K562 (cell line): ENCODE data around the gene DMRT2. TPM values are rescaled to one million over a fixed set of nuclear protein-coding genes. Genes with fewer than 3 reads are reported as not detected.

ENCODE experiments used
- ATAC-seq: fragments of 200-7000 bp; cut with Tn5 transposase; 3 replicates; pipeline ENCODE4 v1.9.1; 2020; ENCODE audit warnings: moderate library complexity
- BruUV-seq: library from RNA; stranded (reverse); fragments of 400-500 nt; replicated peaks from 2 replicates; lab custom pipeline; 2021; lab: Mats Ljungman, UMichigan
- CTCF ChIA-PET: fragments of 300-600 bp; formaldehyde crosslinking; extraction: SDS; loops from one replicate; lab custom pipeline; 2021; ENCODE audit warnings: low intra/inter-chr PET ratio; lab: Yijun Ruan, JAX
- POLR2A ChIA-PET: fragments of 300-600, 350-650 bp; sonication (Branson Sonifier 250); formaldehyde crosslinking; extraction: SDS; loops from one replicate; lab custom pipeline; 2021; ENCODE audit warnings: antibody characterized with exemption, inconsistent platforms; lab: Yijun Ruan, JAX
- DNase-seq, 4 experiments: peaks; one replicate each; pipeline versions ENCODE4 v3.0.0 to v3.0.0-alpha.2; 2011 to 2018; ENCODE audit warnings: low spot score in 3 of 4, mixed read lengths in 3 of 4; ENCODE audit errors: extremely low read depth in 1 of 4
- FAIRE-seq: peaks from 2 replicates; lab custom pipeline; 2011; peaks lifted over from hg19 to GRCh38; lab: Jason Lieb, UNC
- H2AFZ ChIP-seq: 2 replicates; pipeline ENCODE4 v1.6.0; 2011; ENCODE audit warnings: low read depth, low read length, control low read depth, inconsistent platforms
- H3K27ac ChIP-seq: fragments of 200-600 bp; 3 replicates; pipeline ENCODE4 v1.8.0; 2011; ENCODE audit warnings: low read depth, mild to moderate bottlenecking, control low read depth, inconsistent platforms, low read length, moderate library complexity, mixed read lengths; ENCODE audit errors: extremely low read depth
- H3K27me3 ChIP-seq, 2 experiments: fragments of 300-600 bp in 1 of 2; 2 replicates in 1 of 2; 3 replicates in 1 of 2; pipeline versions ENCODE4 v1.6.0 to v1.8.0; 2011; ENCODE audit warnings: inconsistent platforms in 2 of 2, low read length in 2 of 2, mild to moderate bottlenecking in 1 of 2, mixed read lengths in 1 of 2, moderate library complexity in 1 of 2; ENCODE audit not compliant: control insufficient read depth in 2 of 2, insufficient read depth in 2 of 2
- H3K36me3 ChIP-seq: fragments of 300-600 bp; 3 replicates; pipeline ENCODE4 v1.8.0; 2011; ENCODE audit warnings: mild to moderate bottlenecking, low read length, inconsistent platforms; ENCODE audit not compliant: control insufficient read depth, insufficient read depth
- H3K4me1 ChIP-seq, 2 experiments: fragments of 200-600 bp in 1 of 2; replicated peaks in 1 of 2; 2 replicates in 1 of 2; 3 replicates in 1 of 2; pipeline versions ENCODE4 v1.5.1 to v1.8.0; 2011; ENCODE audit warnings: inconsistent platforms in 2 of 2, low read length in 2 of 2, mild to moderate bottlenecking in 1 of 2, mixed read lengths in 1 of 2, moderate library complexity in 1 of 2; ENCODE audit not compliant: control insufficient read depth in 2 of 2, insufficient read depth in 2 of 2
- H3K4me2 ChIP-seq: 2 replicates; pipeline ENCODE4 v1.6.1; 2011; ENCODE audit warnings: low read length, control low read depth, inconsistent platforms, mixed read lengths; ENCODE audit not compliant: insufficient read depth
- H3K4me3 ChIP-seq: fragments of 200-600 bp; sonication (generic), shearing (Covaris generic); 2 replicates; pipeline ENCODE4 v1.5.1; 2016; ENCODE audit warnings: control low read depth, inconsistent platforms
- H3K79me2 ChIP-seq: fragments of 200-600 bp; 3 replicates; pipeline ENCODE4 v1.8.0; 2011; ENCODE audit warnings: low read length, inconsistent platforms; ENCODE audit not compliant: control insufficient read depth, insufficient read depth
- H3K9ac ChIP-seq, 2 experiments: 2 replicates each; pipeline versions ENCODE4 v1.6.0 to v1.6.1; 2011; ENCODE audit warnings: low read depth in 2 of 2, low read length in 2 of 2, control low read depth in 1 of 2, inconsistent platforms in 1 of 2, mild to moderate bottlenecking in 1 of 2, mixed read lengths in 1 of 2; ENCODE audit not compliant: insufficient read depth in 1 of 2
- H3K9me1 ChIP-seq: one replicate; pipeline ENCODE4 v1.6.0; 2011; ENCODE audit warnings: inconsistent platforms, mild to moderate bottlenecking, low read length, moderate library complexity; ENCODE audit not compliant: control insufficient read depth, insufficient read depth
- H3K9me3 ChIP-seq: replicated peaks from 2 replicates; pipeline ENCODE4 v1.5.1; 2011; ENCODE audit warnings: low read depth, low read length, inconsistent platforms; ENCODE audit not compliant: control insufficient read depth, insufficient read depth
- H4K20me1 ChIP-seq: replicated peaks from 2 replicates; pipeline ENCODE4 v1.6.1; 2011; ENCODE audit warnings: low read length, inconsistent platforms, mixed read lengths; ENCODE audit not compliant: control insufficient read depth, insufficient read depth
- CBFA2T3 ChIP-seq: fragments of 450-650 bp; IDR thresholded peaks from 2 replicates; pipeline ENCODE4 v1.6.1; 2017
- CC2D1A ChIP-seq: fragments of 450-650 bp; IDR thresholded peaks from 2 replicates; pipeline ENCODE4 v1.6.1; 2017; ENCODE audit warnings: mild to moderate bottlenecking
- ELK3 ChIP-seq: fragments of 450-650 bp; formaldehyde crosslinking; IDR thresholded peaks from 2 replicates; pipeline ENCODE4 v1.4.0; 2020; ENCODE audit warnings: mild to moderate bottlenecking
- LARP7 ChIP-seq: fragments of 450-650 bp; IDR thresholded peaks from 2 replicates; pipeline ENCODE4 v1.6.1; 2016
- PTRF ChIP-seq: fragments of 450-650 bp; IDR thresholded peaks from 2 replicates; pipeline ENCODE4 v1.6.1; 2016; ENCODE audit warnings: mild to moderate bottlenecking, missing genetic modification characterization, missing compliant biosample characterization
- ZNF133 ChIP-seq: fragments of 250-450 bp; sonication (Bioruptor Pico); IDR thresholded peaks from 2 replicates; pipeline ENCODE4 v1.4.0; 2020; ENCODE audit warnings: mild to moderate bottlenecking
- ZNF197 ChIP-seq: fragments of 200-800 bp; sonication (Bioruptor generic); IDR thresholded peaks from 2 replicates; pipeline ENCODE4 v1.6.1; 2016; ENCODE audit warnings: low read depth, missing genetic modification characterization, missing compliant biosample characterization
- ZNF764 ChIP-seq: fragments of 250-450 bp; sonication (Bioruptor Pico); IDR thresholded peaks from 2 replicates; pipeline ENCODE4 v1.4.0; 2020; ENCODE audit warnings: low read depth, mild to moderate bottlenecking, moderate library complexity
- WGBS: fragments of 100-300 bp; shearing (Covaris generic); methylation state at CpG from one replicate; pipeline ENCODE4 v1.1.6; 2016; ENCODE audit warnings: low coverage, mixed read lengths; ENCODE audit not compliant: insufficient coverage; ENCODE audit errors: missing lambda C conversion rate; 5-methylcytosine and 5-hydroxymethylcytosine counted together
- in situ Hi-C: fragments of 300-500 bp; cut with MboI; formaldehyde crosslinking; loops from 4 replicates; pipeline ENCODE4 v1.15.0; 2018; ENCODE audit warnings: inconsistent platforms, mixed read lengths
- intact Hi-C: fragments of 100-400 bp; cut with micrococcal nuclease; formaldehyde crosslinking; loops from 2 replicates; pipeline ENCODE4 v1.14.2; 2022
- polyA plus RNA-seq, 8 experiments: library from polyadenylated mRNA; depleted of rRNA in 4 of 8; stranded (reverse) in 5 of 8; unstranded in 3 of 8; fragments of >200 nt; fragmentation: Nextera tagmentation in 2 of 8; fragmentation: Illumina TruSeq in 1 of 8; extraction: Ambion mirVana in 2 of 8; extraction: Trizol in 1 of 8; gene quantifications; 2 replicates each; pipeline versions ENCODE4 v1.2.1 to v1.2.3, GENCODE V29; 2011 to 2014; ENCODE audit warnings: inconsistent platforms in 1 of 8, missing spikeins in 1 of 8
- total RNA-seq, 7 experiments: library from RNA; depleted of rRNA in 6 of 7; stranded (reverse); fragments of >200 nt in 6 of 7; fragmentation: Illumina TruSeq in 2 of 7; extraction: Trizol in 2 of 7; gene quantifications; 2 replicates each; pipeline versions ENCODE4 v1.2.1 to v1.2.3, GENCODE V29; 2011 to 2021; ENCODE audit warnings: low replicate concordance in 1 of 7
- TF ChIP-seq, protein P1 (sequence below): sonication (generic); formaldehyde crosslinking; IDR thresholded peaks from 2 replicates; pipeline ENCODE4 v1.8.0; 2022; ENCODE audit warnings: mild to moderate bottlenecking, missing genetic modification reagents

Gene DMRT2
- total and polyA plus RNA-seq, 9 of the 15 experiments (the other 6 are each of a cell fraction or from before 2014, with no cell fraction given) = not detected

DNA sequence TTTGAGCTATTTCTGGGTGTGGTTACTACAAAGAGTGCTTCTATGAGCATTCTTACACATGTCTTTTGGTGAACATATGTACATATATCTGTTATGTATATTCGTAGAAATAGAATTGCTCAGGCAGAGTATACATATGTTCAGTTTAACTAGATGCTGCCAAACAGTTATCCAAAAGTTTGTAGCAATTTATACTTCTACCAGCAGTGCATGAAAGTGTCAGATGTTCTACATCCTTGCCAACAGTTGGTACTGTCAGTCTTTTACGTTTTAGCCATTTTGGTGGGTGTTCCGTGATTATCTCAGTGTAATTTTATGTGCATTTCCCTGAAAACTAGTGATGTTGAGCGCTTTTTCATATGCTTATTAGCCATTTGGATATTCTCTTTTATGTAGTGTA, 35.9 kb upstream of the DMRT2 start (continued):
- TF ChIP-seq ZNF764 (CRISPR knock-in tag) (no peak), LARP7 (no peak), CC2D1A (no peak), ZNF133 (CRISPR knock-in tag) (no peak)
- TF ChIP-seq, protein P1, sequence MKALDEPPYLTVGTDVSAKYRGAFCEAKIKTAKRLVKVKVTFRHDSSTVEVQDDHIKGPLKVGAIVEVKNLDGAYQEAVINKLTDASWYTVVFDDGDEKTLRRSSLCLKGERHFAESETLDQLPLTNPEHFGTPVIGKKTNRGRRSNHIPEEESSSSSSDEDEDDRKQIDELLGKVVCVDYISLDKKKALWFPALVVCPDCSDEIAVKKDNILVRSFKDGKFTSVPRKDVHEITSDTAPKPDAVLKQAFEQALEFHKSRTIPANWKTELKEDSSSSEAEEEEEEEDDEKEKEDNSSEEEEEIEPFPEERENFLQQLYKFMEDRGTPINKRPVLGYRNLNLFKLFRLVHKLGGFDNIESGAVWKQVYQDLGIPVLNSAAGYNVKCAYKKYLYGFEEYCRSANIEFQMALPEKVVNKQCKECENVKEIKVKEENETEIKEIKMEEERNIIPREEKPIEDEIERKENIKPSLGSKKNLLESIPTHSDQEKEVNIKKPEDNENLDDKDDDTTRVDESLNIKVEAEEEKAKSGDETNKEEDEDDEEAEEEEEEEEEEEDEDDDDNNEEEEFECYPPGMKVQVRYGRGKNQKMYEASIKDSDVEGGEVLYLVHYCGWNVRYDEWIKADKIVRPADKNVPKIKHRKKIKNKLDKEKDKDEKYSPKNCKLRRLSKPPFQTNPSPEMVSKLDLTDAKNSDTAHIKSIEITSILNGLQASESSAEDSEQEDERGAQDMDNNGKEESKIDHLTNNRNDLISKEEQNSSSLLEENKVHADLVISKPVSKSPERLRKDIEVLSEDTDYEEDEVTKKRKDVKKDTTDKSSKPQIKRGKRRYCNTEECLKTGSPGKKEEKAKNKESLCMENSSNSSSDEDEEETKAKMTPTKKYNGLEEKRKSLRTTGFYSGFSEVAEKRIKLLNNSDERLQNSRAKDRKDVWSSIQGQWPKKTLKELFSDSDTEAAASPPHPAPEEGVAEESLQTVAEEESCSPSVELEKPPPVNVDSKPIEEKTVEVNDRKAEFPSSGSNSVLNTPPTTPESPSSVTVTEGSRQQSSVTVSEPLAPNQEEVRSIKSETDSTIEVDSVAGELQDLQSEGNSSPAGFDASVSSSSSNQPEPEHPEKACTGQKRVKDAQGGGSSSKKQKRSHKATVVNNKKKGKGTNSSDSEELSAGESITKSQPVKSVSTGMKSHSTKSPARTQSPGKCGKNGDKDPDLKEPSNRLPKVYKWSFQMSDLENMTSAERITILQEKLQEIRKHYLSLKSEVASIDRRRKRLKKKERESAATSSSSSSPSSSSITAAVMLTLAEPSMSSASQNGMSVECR = no peak

DNA sequence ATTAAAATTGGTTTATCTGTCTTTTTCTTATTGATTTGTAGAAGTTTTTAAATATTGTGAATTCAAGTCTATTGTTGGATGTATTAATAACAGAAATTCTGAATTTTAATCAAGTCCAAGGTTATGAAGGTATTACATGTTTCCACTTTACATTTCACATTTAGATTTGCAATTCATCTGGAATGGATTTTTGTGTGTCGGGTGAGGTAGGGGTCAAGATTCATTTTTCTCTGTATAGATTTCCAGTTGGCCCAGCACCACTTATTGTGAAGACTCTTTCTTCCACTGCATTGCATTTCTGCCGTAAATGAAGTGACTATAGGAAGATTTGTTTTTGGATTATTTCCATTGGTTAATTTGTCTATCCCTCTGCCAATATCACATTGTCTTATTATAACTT, 35.5 kb upstream of the DMRT2 start:
- no peaks in the 10 kb centered on the region for H3K9me3 ChIP-seq
- no peak for DNase-seq
- no peak overlapping the region for H2AFZ ChIP-seq
- H3K9me1 ChIP-seq = no peaks in the 10 kb centered on the region
- TF ChIP-seq ELK3 (CRISPR knock-in tag) = no peak
- no peak for TF ChIP-seq ZNF197 (CRISPR knock-in tag)
- TF ChIP-seq PTRF (tag) = no peak
- no peak for TF ChIP-seq CBFA2T3
- ChIA-PET POLR2A (no interaction called here), CTCF (no interaction called here)
- 7% methylated on average over 2 of the region's 2 CpGs for WGBS
- H3K4me1 ChIP-seq = no peaks in the 10 kb centered on the region
- no peak for FAIRE-seq
- no peaks in the 10 kb centered on the region for H3K27me3 ChIP-seq
- no peak overlapping the region for H3K4me2 ChIP-seq
- ATAC-seq = no peak
- no peak overlapping the region for H3K4me3 ChIP-seq
- intact Hi-C loops (no loop called here), in situ Hi-C loops (no loop called here)
- no peak overlapping the region for H3K27ac ChIP-seq
- no peaks in the 10 kb centered on the region for H3K36me3 ChIP-seq
- no peak overlapping the region for H3K9ac ChIP-seq
- no peaks in the 10 kb centered on the region for H4K20me1 ChIP-seq
- H3K79me2 ChIP-seq = no peaks in the 10 kb centered on the region
- no TSS peak for BruUV-seq
